ENCODE results near the gene CLDN7.

The CLDN7 gene

GRCh38 chr17:7238420-7239090 is 23.7 kb downstream of the CLDN7 start:
- H3K4me3 ChIP-seq (ENCODE audit: low read depth, low read length): peak overlapping the region; percentile 97

- peak overlapping the region; percentile 62 for H3K4me3 ChIP-seq (ENCODE audit: low read depth, low read length)
Observed at GRCh38 chr17:7237761-7238419, 24.4 kb downstream of the CLDN7 start.

- H3K4me3 ChIP-seq (ENCODE audit: low read depth, low read length): peak overlapping the region; percentile 33
Observed at GRCh38 chr17:7237266-7237760, 25.0 kb downstream of the CLDN7 start.

- no peak overlapping the region for H3K4me3 ChIP-seq (ENCODE audit: low read depth, low read length)
Observed at GRCh38 chr17:7236808-7237207, 25.5 kb downstream of the CLDN7 start.

GRCh38 chr17:7235693-7236665 is 26.3 kb downstream of the CLDN7 start:
- no peak overlapping the region for H3K4me3 ChIP-seq (ENCODE audit: low read depth, low read length)

- peak within 1 kb of the TSS; percentile 96 for H3K4me3 ChIP-seq (ENCODE audit: low read depth, low read length)
Observed at GRCh38 chr17:7234083-7234951, 28.0 kb downstream of the CLDN7 start, which contains the start of gene DVL2. Gene DVL2, minus strand, starts transcription at chr17:7234517. Its CDS starts 255 bp downstream, at chr17:7234262.

- H3K4me3 ChIP-seq (ENCODE audit: low read depth, low read length): peak overlapping the region; percentile 96
Observed at GRCh38 chr17:7233701-7234082, 28.6 kb downstream of the CLDN7 start.

DNA sequence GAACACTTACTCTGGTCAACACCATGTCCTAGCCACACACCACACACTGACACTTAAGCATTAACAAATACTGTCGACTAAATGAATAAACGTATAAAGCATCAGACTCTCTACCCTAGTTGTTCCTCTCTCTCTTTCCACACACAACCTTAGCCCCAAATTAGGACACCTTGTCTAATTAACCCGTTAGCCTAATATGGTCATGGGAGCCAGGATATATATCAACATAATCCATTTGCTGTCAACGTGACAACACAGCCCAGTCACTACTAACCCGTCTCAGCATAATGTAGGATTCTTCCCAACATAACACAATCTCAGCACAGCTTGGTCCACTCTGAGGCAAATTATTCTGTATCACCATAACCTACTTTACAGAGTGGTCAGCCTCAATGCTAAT is 30.2 kb downstream of the CLDN7 start:
- H3K4me3 ChIP-seq (ENCODE audit: low read depth, low read length): no peak overlapping the region

GRCh38 chr17:7229504-7229903 is 32.8 kb downstream of the CLDN7 start:
- H3K4me3 ChIP-seq (ENCODE audit: low read depth, low read length): no peak overlapping the region

GRCh38 chr17:7228920-7229319 is 33.4 kb downstream of the CLDN7 start:
- H3K4me3 ChIP-seq (ENCODE audit: low read depth, low read length): no peak overlapping the region

DNA sequence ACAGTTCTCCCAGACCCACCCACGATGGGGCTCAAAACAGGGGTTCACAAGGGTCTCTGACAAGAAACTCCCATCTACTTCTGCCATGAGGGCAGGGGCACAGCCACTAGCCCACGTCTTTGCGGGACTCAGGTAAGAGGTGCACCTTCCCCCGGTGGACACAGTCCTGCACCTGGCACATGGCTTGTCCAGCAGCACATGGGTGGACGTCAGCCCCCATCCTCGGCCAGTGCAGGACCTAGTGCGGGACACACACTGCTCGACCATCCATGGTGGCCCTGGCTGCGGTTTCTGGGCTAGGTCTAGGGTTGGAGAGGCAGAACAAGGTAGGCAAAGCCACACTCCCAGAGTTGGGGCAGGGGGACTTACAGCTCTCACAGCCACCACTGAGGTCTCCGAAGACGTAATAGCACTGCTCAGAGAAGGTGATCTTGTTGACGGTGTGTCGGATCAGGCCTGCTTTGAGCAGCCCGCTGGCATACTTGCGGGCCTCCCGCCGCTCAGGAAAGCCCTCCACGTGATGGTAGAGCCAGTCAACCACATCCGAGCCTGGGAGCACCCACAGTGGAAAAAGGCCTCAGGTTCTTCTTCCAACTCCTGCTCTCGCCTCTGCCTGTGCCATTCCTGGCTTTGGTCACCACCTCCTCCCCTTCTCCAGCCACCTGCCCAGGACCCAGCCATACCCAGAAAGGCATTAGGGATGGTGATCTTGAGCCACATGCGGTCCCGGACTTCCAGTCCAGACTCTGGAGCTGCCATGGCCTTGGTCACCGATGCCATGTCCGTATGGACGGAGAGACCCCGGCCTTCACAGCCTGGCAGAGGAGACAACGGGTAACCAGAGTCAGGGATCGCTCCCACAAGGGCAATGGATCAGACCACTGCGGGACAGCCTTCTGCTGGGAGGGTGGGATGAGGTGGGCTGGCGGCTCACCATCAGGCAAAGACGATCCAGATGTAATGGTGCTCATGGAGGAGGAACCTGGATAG is 35.3 kb downstream of the CLDN7 start:
- H3K4me3 ChIP-seq (ENCODE audit: low read depth, low read length): no peak overlapping the region

GRCh38 chr17:7225711-7226331 is 36.5 kb downstream of the CLDN7 start:
- no peak overlapping the region for H3K4me3 ChIP-seq (ENCODE audit: low read depth, low read length)

DNA sequence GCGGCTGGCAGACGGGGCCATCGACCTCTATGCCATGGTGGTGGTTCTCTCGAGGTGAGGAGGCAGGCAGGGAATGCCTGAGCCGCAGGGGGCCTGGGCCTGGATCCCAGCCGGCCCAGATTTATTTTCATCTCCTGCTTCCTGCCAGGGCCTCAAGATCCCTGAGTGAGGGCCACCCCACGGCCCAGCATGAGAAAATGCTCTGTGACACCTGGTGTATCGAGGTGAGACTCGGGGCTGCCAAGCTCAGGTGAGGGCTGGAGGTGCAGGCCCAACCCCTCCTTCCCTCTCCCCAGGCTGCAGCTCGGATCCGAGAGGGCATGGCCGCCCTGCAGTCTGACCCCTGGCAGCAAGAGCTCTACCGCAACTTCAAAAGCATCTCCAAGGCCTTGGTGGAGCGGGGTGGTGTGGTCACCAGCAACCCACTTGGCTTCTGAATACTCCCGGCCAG is 37.6 kb downstream of the CLDN7 start:
- no peak overlapping the region for H3K4me3 ChIP-seq (ENCODE audit: low read depth, low read length)

DNA sequence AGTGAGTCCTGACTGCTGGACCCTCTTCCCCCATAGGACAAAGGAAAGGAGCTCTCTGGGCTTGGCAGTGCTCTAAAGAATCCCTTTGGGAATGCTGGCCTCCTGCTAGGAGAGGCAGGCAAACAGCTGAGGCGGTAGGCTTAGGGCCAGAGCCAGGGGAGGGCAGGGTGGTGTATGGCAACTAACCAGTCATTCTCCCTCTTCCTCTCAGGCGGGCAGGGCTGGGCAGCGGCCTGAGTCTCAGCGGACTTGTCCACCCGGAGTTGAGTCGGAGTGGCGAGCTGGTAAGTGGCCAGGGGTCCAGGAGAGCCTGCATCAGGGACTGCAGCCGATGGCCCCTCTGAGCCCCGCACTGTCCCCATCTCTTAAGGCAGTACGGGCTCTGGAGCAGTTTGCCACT is 38.2 kb downstream of the CLDN7 start:
- H3K4me3 ChIP-seq (ENCODE audit: low read depth, low read length): no peak overlapping the region

- no peak overlapping the region for H3K4me3 ChIP-seq (ENCODE audit: low read depth, low read length)
Observed at GRCh38 chr17:7223375-7223774, 38.9 kb downstream of the CLDN7 start.

GRCh38 chr17:7222972-7223292 is 39.3 kb downstream of the CLDN7 start:
- H3K4me3 ChIP-seq (ENCODE audit: low read depth, low read length): no peak overlapping the region

DNA sequence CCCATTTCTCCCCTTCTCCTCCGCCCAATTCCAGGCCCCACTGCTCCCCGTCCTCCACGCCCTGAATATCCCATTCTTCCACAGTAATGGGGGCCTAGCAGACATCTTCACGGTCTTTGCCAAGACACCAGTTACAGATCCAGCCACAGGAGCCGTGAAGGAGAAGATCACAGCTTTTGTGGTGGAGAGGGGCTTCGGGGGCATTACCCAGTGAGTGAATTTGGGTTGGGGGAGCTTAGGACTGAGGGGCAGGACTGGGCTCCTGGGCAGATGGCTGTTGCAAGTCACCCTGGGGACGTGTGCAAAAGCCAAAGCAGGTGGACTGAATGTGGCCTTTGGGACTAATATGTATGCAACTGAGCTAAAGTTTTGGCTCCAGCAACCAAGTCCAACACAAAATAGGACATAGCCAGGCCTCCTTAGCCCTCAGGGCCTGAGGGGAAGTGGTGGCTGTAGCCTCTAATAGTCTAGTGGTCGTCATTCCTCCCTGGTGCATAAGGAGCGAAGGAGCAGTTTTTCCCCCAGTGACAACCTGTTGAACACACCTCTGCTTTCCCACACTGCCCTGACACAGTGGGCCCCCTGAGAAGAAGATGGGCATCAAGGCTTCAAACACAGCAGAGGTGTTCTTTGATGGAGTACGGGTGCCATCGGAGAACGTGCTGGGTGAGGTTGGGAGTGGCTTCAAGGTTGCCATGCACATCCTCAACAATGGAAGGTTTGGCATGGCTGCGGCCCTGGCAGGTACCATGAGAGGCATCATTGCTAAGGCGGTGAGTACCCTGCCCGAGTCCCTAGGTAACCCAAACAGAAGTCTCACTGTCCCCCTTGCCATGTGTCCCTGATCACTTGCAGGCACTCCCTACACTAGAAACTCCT is 39.9 kb downstream of the CLDN7 start:
- H3K4me3 ChIP-seq (ENCODE audit: low read depth, low read length): no peak overlapping the region
